ENCODE results near the gene S100A7A. TPM values are rescaled to one million over a fixed set of nuclear protein-coding genes. Genes with fewer than 3 reads are reported as not detected.

The S100A7A gene
- total and polyA plus RNA-seq, 10 donors = not detected

GRCh38 chr1:153465811-153466636 lies 49.7 kb downstream of the S100A7A start:
- intact Hi-C loops (cut with DNase I; ENCODE audit: low total_unique reads) = no loop called here
- TF ChIP-seq POLR2A (IDR thresholded peaks at IDR 0.05) (no peak), CTCF (IDR thresholded peaks at IDR 0.05 in 8 of 11, conservative IDR thresholded peaks at IDR 0.05 in 3 of 11) (peak; percentile 12 to 85 (median 69))
- Histone ChIP-seq H3K9me3 (peaks cover 0 to 6% (median 3%) of the 10 kb centered on the region in 8 donors), H3K27me3 (replicated peaks in 1 of 7) (peaks cover 0 to 53% (median 0%) of the 10 kb centered on the region in 7 donors), H3K4me1 (peaks cover 0 to 9% (median 6%) of the 10 kb centered on the region in 6 donors), H3K27ac (no peak overlapping the region), H3K4me3 (no peak overlapping the region), H3K36me3 (no peaks in the 10 kb centered on the region)
- DNase-seq = peak; percentile 88
- 23 to 25% (median 24%) methylated on average over 23 of the region's 23 CpGs for WGBS, 5 donors

- Histone ChIP-seq H3K27me3 (replicated peaks in 1 of 7) (peaks cover 0 to 53% (median 0%) of the 10 kb centered on the region in 7 donors), H3K36me3 (no peaks in the 10 kb centered on the region), H3K27ac (no peak overlapping the region), H3K9me3 (peaks cover 0 to 15% (median 11%) of the 10 kb centered on the region in 8 donors), H3K4me1 (peaks cover 0 to 9% (median 6%) of the 10 kb centered on the region in 6 donors), H3K4me3 (no peak overlapping the region)
- DNase-seq = no peak
- WGBS, 5 donors = 59 to 70% (median 69%) methylated on average over 5 of the region's 5 CpGs
- TF ChIP-seq POLR2A (IDR thresholded peaks at IDR 0.05) (no peak), CTCF (IDR thresholded peaks at IDR 0.05 in 8 of 11, conservative IDR thresholded peaks at IDR 0.05 in 3 of 11) (no peak), POLR2AphosphoS5 (IDR thresholded peaks at IDR 0.05) (no peak)
- intact Hi-C loops (cut with DNase I; ENCODE audit: low total_unique reads) = no loop called here
Observed at GRCh38 chr1:153466908-153467307, 50.6 kb downstream of the S100A7A start.

- Histone ChIP-seq H3K9me3 (peaks cover 0 to 37% (median 27%) of the 10 kb centered on the region in 8 donors), H3K4me1 (peaks cover 0 to 6% (median 4%) of the 10 kb centered on the region in 6 donors), H3K4me3 (no peak overlapping the region), H3K36me3 (no peaks in the 10 kb centered on the region), H3K27me3 (replicated peaks in 1 of 7) (peaks cover 0 to 34% (median 0%) of the 10 kb centered on the region in 7 donors), H3K27ac (no peak overlapping the region)
- DNase-seq = no peak
- intact Hi-C loops (cut with DNase I; ENCODE audit: low total_unique reads) = no loop called here
- TF ChIP-seq CTCF (IDR thresholded peaks at IDR 0.05 in 8 of 11, conservative IDR thresholded peaks at IDR 0.05 in 3 of 11) (no peak), POLR2AphosphoS5 (IDR thresholded peaks at IDR 0.05) (no peak), POLR2A (IDR thresholded peaks at IDR 0.05) (no peak)
Observed at GRCh38 chr1:153470707-153471106, 54.4 kb downstream of the S100A7A start.

Small RNA genes lying within 50 kb of the gene (small RNA-seq; reads per million reads assigned to genes)
- 0 to 0.14 (median 0) reads per million in 4 donors for gene S100A15A

Other genes with a start within 250 kb of the S100A7A start
- gene LELP1, start 213.1 kb upstream of the S100A7A start, total RNA-seq = not detected
- not detected for gene LELP1, start 213.1 kb upstream of the S100A7A start, polyA plus RNA-seq
- not detected for gene PRR9, start 198.9 kb upstream of the S100A7A start, total RNA-seq
- gene PRR9, start 198.9 kb upstream of the S100A7A start, polyA plus RNA-seq = not detected
- gene LORICRIN, start 156.8 kb upstream of the S100A7A start, total RNA-seq = not detected
- gene LORICRIN, start 156.8 kb upstream of the S100A7A start, polyA plus RNA-seq = under 1 TPM; 0.38 to 0.83 (median 0.53) TPM
- not detected for gene PGLYRP3, start 103.6 kb upstream of the S100A7A start, total RNA-seq
- gene PGLYRP3, start 103.6 kb upstream of the S100A7A start, polyA plus RNA-seq = not detected
- gene PGLYRP4, start 67.7 kb upstream of the S100A7A start, total RNA-seq = not detected
- gene PGLYRP4, start 67.7 kb upstream of the S100A7A start, polyA plus RNA-seq = under 1 TPM in 1 of 3 donors, not detected in 2; 0.18 TPM
- gene S100A9, start 58.7 kb upstream of the S100A7A start, total RNA-seq = 1,000 to 10,000 TPM in 6 of 7 donors, 100 to 1,000 TPM in 1; 961 to 6,984 (median 2,755) TPM
- gene S100A9, start 58.7 kb upstream of the S100A7A start, polyA plus RNA-seq = 1,000 to 10,000 TPM in 2 of 3 donors, 100 to 1,000 TPM in 1; 947 to 4,509 (median 1,446) TPM
- gene S100A12, start 40.9 kb upstream of the S100A7A start, total RNA-seq = 1,000 to 10,000 TPM in 1 of 7 donors, 100 to 1,000 TPM in 6; 138 to 1,354 (median 270) TPM
- gene S100A12, start 40.9 kb upstream of the S100A7A start, polyA plus RNA-seq = 100 to 1,000 TPM; 126 to 567 (median 139) TPM
- gene S100A8, start 25.4 kb upstream of the S100A7A start, total RNA-seq = 1,000 to 10,000 TPM in 6 of 7 donors, 100 to 1,000 TPM in 1; 983 to 7,676 (median 1,629) TPM
- 1,000 to 10,000 TPM in 2 of 3 donors, 100 to 1,000 TPM in 1; 756 to 2,335 (median 1,287) TPM for gene S100A8, start 25.4 kb upstream of the S100A7A start, polyA plus RNA-seq
- gene S100A7, start 44.1 kb downstream of the S100A7A start, total RNA-seq = not detected
- gene S100A7, start 44.1 kb downstream of the S100A7A start, polyA plus RNA-seq = not detected
- gene S100A6, start 119.5 kb downstream of the S100A7A start, total RNA-seq = 100 to 1,000 TPM; 121 to 403 (median 193) TPM
- gene S100A6, start 119.5 kb downstream of the S100A7A start, polyA plus RNA-seq = 100 to 1,000 TPM; 578 to 779 (median 653) TPM
- 1 to 10 TPM in 1 of 7 donors, not detected in 6; 2.8 TPM for gene S100A5, start 124.4 kb downstream of the S100A7A start, total RNA-seq
- under 1 TPM in 2 of 3 donors, not detected in 1; 0.32 to 0.46 TPM for gene S100A5, start 124.4 kb downstream of the S100A7A start, polyA plus RNA-seq
- gene S100A4, start 129.3 kb downstream of the S100A7A start, total RNA-seq = 100 to 1,000 TPM; 161 to 521 (median 309) TPM
- 100 to 1,000 TPM; 309 to 755 (median 572) TPM for gene S100A4, start 129.3 kb downstream of the S100A7A start, polyA plus RNA-seq
- 1 to 10 TPM in 2 of 7 donors, under 1 TPM in 1, not detected in 4; 0.44 to 1.3 (median 1.0) TPM for gene S100A3, start 132.7 kb downstream of the S100A7A start, total RNA-seq
- 1 to 10 TPM; 1.1 to 2.6 (median 2.2) TPM for gene S100A3, start 132.7 kb downstream of the S100A7A start, polyA plus RNA-seq
- gene S100A2, start 149.3 kb downstream of the S100A7A start, total RNA-seq = under 1 TPM in 2 of 7 donors, not detected in 5; 0.60 to 0.97 TPM
- gene S100A2, start 149.3 kb downstream of the S100A7A start, polyA plus RNA-seq = 1 to 10 TPM in 2 of 3 donors, under 1 TPM in 1; 0.61 to 5.2 (median 2.8) TPM
- gene S100A16, start 196.6 kb downstream of the S100A7A start, total RNA-seq = 100 to 1,000 TPM in 3 of 7 donors, 10 to 100 TPM in 4; 78.0 to 111 (median 97.0) TPM
- gene S100A16, start 196.6 kb downstream of the S100A7A start, polyA plus RNA-seq = 100 to 1,000 TPM in 1 of 3 donors, 10 to 100 TPM in 2; 52.0 to 101 (median 68.2) TPM
- gene S100A14, start 199.8 kb downstream of the S100A7A start, total RNA-seq = 1 to 10 TPM in 1 of 7 donors, under 1 TPM in 3, not detected in 3; 0.28 to 1.0 (median 0.75) TPM
- gene S100A14, start 199.8 kb downstream of the S100A7A start, polyA plus RNA-seq = 1 to 10 TPM; 1.2 to 3.0 (median 2.0) TPM
- 100 to 1,000 TPM in 1 of 7 donors, 10 to 100 TPM in 6; 48.8 to 103 (median 72.4) TPM for gene S100A13, start 211.0 kb downstream of the S100A7A start, total RNA-seq
- 100 to 1,000 TPM; 118 to 146 (median 143) TPM for gene S100A13, start 211.0 kb downstream of the S100A7A start, polyA plus RNA-seq
- gene S100A1, start 211.9 kb downstream of the S100A7A start, total RNA-seq = 1 to 10 TPM in 1 of 7 donors, not detected in 6; 2.6 TPM
- gene S100A1, start 211.9 kb downstream of the S100A7A start, polyA plus RNA-seq = 10 to 100 TPM in 1 of 3 donors, 1 to 10 TPM in 2; 1.7 to 39.7 (median 8.2) TPM
- gene CHTOP, start 217.5 kb downstream of the S100A7A start, total RNA-seq = 100 to 1,000 TPM in 2 of 7 donors, 10 to 100 TPM in 5; 70.7 to 108 (median 86.3) TPM
- gene CHTOP, start 217.5 kb downstream of the S100A7A start, polyA plus RNA-seq = 10 to 100 TPM; 58.1 to 84.1 (median 73.1) TPM
- gene SNAPIN, start 242.2 kb downstream of the S100A7A start, total RNA-seq = 10 to 100 TPM; 26.3 to 60.7 (median 33.5) TPM
- gene SNAPIN, start 242.2 kb downstream of the S100A7A start, polyA plus RNA-seq = 10 to 100 TPM; 37.1 to 50.3 (median 44.9) TPM